GM10847 (cell line): ENCODE results near the gene MRPL46.

Experiments used
- POLR2A ChIP-seq: IDR thresholded peaks from 2 replicates; pipeline ENCODE4 v1.6.1; 2011; ENCODE audit not compliant: insufficient read length; ENCODE audit errors: extremely low read depth

MRPL46 gene

GRCh38 chr15:88467073-88467934 lies at the start of gene MRPL46, which contains the start of gene MRPS11:
MRPL46 (minus strand) TSS chr15:88467388; CDS start chr15:88467377, 11 bp downstream.
MRPS11 (plus strand) TSS chr15:88467708; CDS start chr15:88467718, 10 bp downstream.
- TF ChIP-seq POLR2A = peak; percentile 46

GRCh38 chr15:88513195-88513594 lies 46.0 kb upstream of the MRPL46 start:
- no peak for TF ChIP-seq POLR2A

GRCh38 chr15:88512601-88513000 lies 45.4 kb upstream of the MRPL46 start:
- TF ChIP-seq POLR2A = no peak

DNA sequence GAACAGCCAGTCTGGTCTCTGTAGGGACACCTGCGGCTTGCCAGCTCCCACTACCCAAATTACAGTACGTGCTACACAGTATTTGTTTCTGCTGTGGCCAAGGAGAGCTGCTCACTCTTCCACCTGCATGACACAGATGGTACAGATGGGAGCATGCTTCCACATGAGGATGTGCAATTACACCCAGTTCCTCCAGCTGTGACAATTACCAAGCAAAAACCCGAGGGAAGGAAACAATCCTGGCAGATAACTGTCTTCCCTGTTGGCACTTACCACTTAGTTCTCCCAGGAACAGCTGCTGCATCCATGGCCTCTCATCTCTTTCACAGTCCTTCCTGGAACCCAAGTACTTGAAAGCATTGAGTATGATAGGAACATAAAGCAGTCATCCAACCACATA lies 44.9 kb upstream of the MRPL46 start:
- TF ChIP-seq POLR2A = no peak

- TF ChIP-seq POLR2A = no peak
These were observed 44.0 kb upstream of the MRPL46 start for GRCh38 chr15:88511161-88511560.

DNA sequence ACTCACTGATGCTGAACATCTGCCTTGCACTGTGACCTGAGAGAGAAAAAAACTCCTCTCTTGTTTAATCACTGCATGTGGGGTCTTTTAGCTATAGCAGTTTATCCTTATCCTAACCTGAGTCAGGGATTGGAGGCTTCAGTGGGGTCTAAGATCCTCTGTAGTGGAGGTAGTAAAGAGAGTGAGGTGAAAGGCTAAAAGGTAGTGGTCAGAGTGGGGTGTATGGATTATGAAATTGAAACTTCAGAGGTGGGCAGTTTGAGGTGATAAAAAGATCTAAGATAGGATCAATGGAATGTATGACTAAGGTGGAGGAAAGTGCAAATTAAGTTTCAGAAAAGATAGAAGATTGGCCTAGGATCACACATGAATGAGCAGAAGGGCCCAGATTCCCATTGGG lies 42.8 kb upstream of the MRPL46 start:
- TF ChIP-seq POLR2A = no peak

DNA sequence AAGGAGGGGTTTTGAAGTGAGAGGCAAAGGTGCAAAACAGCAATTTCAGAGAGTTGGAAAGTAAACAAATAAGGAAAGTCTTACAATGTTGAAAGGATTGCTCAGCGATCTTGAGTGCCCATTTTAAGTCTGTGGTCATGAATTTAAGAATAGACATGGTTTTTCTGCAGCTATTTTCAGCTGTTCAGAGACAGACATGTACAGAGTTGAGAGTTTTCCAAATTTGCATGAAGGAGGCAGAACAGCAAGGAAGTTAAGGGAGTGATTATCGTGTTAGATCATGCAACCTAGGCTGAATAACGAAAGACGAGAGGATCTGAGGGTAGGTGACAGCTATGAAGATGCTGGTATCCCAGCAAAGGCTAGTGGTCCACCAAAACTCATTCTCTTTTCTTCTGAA lies 42.1 kb upstream of the MRPL46 start:
- TF ChIP-seq POLR2A = no peak

DNA sequence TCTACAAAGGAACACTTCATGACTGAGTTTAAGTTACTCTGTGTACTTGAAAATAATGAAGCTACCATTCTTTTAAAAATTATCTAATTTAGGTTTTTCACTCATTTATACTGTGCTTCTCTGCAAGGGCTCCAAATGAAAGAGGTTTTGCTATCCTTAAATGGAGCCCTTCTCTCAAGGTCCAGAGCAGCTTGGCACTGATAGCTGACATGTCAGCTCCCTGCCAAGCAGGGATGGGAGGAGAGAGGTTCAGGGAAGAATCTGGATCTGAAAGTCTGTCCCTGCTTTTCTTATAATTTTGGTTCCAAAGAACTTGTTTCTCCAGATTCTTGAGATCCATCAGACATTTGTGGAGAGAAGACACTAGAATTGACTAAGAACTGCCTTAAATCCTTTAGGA lies 39.4 kb upstream of the MRPL46 start:
- no peak for TF ChIP-seq POLR2A

DNA sequence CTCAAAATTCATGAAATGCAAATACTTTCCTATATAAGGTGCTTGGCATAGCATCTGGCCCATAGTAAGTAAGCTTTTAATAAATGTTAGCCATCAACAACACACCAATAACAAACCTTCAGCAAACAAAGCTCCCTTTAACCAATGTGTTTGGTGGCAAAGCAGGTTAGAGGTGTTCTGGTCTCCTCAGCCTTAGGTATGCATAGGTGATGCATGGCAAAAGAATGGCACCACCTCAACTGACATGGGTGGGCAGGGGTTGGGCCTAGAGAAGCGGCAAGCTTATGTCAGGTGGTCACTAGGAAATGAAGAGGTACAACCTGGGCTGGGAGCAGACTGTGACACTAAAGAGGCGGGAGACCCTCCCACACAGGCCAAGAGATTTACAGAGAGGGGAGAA lies 38.5 kb upstream of the MRPL46 start:
- TF ChIP-seq POLR2A = no peak

DNA sequence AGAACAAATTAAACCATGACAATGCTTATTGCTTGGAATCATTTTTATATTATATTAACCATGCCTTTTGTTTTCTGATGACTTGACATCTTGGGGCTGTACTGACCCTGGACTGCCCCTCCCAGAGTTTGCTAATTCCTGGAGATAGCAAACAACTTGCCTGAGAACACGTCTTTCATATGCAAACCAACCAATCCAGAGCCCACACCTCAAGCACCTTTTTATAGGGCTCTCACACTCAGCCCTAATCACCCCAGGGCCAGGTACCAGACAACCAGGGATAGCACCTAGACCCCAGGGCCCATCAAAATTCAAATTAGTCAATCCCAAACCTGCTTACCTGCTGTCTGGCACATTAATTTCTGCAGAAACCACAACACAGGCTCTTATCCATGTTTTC lies 37.3 kb upstream of the MRPL46 start:
- no peak for TF ChIP-seq POLR2A

DNA sequence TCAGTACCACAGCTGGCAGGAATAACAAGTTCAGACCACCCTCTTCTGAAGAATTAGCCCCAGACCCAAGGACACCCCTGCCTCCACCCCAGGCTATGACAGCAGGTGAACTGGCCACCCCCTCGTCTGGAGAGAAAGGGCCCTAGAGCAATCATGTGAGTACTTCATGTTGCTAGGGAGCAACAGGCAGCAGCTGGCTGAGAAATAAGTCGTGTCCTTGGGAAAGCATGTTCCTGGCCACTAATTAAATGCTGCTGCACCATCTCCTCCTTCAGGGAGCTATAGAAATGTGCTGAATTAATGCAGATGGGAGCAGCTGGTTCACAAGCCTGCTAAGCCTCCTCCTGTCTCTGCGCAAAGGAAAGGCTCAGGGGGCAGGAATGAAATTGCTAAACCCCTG lies 31.8 kb upstream of the MRPL46 start:
- no peak for TF ChIP-seq POLR2A

DNA sequence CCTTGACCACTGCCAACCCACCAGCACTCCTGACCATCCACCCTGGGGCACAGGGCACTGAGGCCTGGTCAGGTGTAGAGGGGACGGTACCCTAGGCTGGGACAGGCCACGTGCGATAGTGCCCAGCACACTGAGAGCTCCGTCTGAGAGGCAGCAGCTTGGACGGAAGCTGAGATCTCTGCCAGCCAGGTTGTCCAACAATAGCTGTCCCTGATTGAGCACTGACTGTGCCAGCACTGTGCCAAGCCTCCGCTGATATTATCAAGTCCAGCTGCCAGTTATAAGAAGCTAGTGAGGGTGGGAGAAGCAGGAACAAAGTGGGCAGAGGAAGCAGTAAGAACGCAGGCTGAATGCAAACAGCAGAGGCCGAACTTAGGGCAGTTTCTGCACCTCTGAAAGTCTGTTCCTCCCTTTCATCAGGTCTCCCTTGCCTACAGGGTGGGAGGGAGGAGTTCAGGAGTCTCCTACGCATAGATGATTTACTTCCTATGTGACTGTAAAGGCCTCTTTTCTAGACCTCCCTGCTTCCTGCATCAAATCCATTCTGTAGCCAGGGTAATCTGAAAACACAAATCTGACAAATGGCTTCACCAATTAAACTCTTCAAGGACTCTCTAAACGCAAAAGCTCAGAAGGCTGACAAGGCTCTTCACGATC lies 30.0 kb upstream of the MRPL46 start:
- TF ChIP-seq POLR2A = no peak

DNA sequence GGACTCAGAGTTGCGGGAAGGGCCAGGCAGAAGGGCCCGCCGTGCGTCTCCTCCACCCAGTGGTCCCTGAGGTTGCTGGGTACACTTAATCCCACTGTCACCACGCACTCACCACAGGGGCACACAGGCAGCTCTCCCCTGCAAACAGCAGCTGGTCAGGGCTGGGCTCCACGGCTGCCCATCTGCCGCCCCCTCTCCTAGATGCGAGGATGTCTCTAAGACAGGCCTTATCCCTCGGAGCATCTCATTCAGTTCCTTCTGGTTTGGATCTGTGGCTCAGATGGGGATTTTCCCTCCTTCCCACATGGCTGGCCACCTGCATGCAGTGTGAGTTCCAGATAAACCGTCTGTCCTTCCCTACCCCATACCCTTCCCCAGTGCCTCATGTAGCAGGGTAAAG lies 26.7 kb upstream of the MRPL46 start:
- TF ChIP-seq POLR2A = no peak

DNA sequence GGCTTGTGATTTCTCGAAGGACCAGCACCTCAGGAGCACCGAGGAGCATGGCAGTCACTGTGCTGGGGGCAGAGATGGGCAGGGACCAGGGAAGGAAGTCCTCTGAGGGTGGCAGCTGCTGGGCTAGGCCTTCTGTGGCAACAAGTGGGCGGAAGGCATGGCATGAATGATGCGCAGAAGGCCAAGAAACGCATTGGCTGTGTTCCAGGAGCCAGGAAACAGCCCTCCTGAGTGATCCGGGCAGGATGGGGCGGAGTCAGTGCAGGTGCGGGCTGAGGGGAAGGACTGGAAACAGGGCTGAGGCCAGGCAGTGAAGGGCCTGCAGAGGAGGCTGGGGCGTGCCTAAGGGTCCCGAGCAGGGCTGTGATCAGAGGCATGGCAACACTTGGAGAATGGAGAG lies 24.0 kb upstream of the MRPL46 start:
- TF ChIP-seq POLR2A = no peak

DNA sequence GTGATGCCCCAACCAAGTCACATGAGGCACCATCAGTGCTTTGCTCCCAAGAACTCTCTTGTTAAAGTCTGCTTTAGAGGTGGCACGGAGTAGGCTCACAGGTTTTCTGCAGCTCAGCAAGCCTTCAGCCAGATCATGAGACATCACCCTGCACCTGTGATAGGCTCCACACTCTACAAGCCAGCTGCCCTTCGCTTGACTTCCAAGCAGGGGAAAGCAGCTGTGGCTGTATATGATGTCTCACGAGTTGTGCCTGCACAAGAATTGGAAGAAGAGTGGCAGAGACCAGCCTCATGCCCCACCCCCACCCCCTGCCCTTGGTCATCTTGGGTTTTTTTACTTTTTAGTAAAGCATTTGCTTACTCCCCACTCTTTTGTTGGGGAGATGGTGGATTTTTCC lies 22.8 kb upstream of the MRPL46 start:
- no peak for TF ChIP-seq POLR2A

DNA sequence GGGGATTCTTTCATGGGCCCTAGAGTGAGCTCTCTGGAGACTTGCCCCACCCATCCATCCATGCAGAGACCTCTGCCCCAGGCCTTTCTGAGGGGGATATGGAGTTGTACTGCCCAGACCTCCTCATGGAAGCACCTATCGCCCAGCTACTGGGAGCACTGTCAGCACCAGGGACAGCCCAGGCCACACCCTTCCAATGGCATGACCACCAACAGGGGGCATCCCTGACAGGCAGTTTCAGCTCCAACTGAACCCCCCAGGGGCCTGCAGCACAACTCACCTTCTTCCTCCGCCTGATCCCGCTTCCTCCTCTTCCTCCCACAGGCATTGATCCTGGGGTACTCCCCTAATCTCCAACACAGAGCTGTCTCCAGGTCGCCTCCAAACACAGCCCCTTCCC lies 22.1 kb upstream of the MRPL46 start:
- no peak for TF ChIP-seq POLR2A
